Skeletal muscle satellite cell (primary cell): ENCODE measurements around the gene L1CAM.

ENCODE experiments used
- H3K27me3 ChIP-seq: 2 replicates; pipeline ENCODE4 v1.7.0; 2013; ENCODE audit warnings: low read length; ENCODE audit not compliant: control insufficient read depth, insufficient read depth
- H3K36me3 ChIP-seq: 2 replicates; pipeline ENCODE4 v1.7.0; 2013; ENCODE audit warnings: mild to moderate bottlenecking, control low read depth, low read length; ENCODE audit not compliant: insufficient read depth
- H3K4me1 ChIP-seq: 2 replicates; pipeline ENCODE4 v1.7.0; 2013; ENCODE audit warnings: low read length; ENCODE audit not compliant: control insufficient read depth, insufficient read depth
- H3K4me2 ChIP-seq: 2 replicates; pipeline ENCODE4 v1.7.0; 2013; ENCODE audit warnings: mild to moderate bottlenecking, low read length
- H3K4me3 ChIP-seq: 2 replicates; pipeline ENCODE4 v1.7.0; 2013; ENCODE audit warnings: low read length
- H3K9ac ChIP-seq: 2 replicates; pipeline ENCODE4 v1.7.0; 2013; ENCODE audit warnings: mild to moderate bottlenecking, low read depth, low read length, moderate library complexity
- H3K9me3 ChIP-seq: replicated peaks from 2 replicates; pipeline ENCODE4 v1.7.0; 2013; ENCODE audit warnings: mild to moderate bottlenecking, control low read depth, low read length

The L1CAM gene

GRCh38 chrX:153929576-153929975, 43.6 kb upstream of the L1CAM start:
- H3K27me3 ChIP-seq = no peaks in the 10 kb centered on the region
- H3K9me3 ChIP-seq = no peaks in the 10 kb centered on the region
- H3K4me3 ChIP-seq = no peak overlapping the region
- H3K9ac ChIP-seq = no peak overlapping the region
- H3K4me2 ChIP-seq = no peak overlapping the region
- H3K36me3 ChIP-seq = peaks cover 34% of the 10 kb centered on the region
- H3K4me1 ChIP-seq = peaks cover 37% of the 10 kb centered on the region

GRCh38 chrX:153928846-153929245, 42.9 kb upstream of the L1CAM start:
- Histone ChIP-seq H3K4me2 (peak overlapping the region; percentile 83), H3K4me1 (peaks cover 35% of the 10 kb centered on the region), H3K36me3 (peaks cover 34% of the 10 kb centered on the region), H3K27me3 (no peaks in the 10 kb centered on the region), H3K4me3 (no peak overlapping the region), H3K9ac (no peak overlapping the region), H3K9me3 (no peaks in the 10 kb centered on the region)

- Histone ChIP-seq H3K4me1 (peaks cover 33% of the 10 kb centered on the region), H3K9me3 (no peaks in the 10 kb centered on the region), H3K4me3 (peak overlapping the region; percentile 74), H3K36me3 (peaks cover 34% of the 10 kb centered on the region), H3K27me3 (no peaks in the 10 kb centered on the region), H3K4me2 (peak overlapping the region; percentile 83), H3K9ac (peak overlapping the region; percentile 85)
Observed at GRCh38 chrX:153927922-153928760, 42.2 kb upstream of the L1CAM start.

- Histone ChIP-seq H3K36me3 (peaks cover 34% of the 10 kb centered on the region), H3K27me3 (no peaks in the 10 kb centered on the region), H3K4me3 (peak overlapping the region; percentile 74), H3K9ac (peak overlapping the region; percentile 85), H3K9me3 (no peaks in the 10 kb centered on the region), H3K4me1 (peaks cover 35% of the 10 kb centered on the region), H3K4me2 (peak overlapping the region; percentile 83)
Observed at GRCh38 chrX:153927672-153927921, 41.6 kb upstream of the L1CAM start.

GRCh38 chrX:153926858-153927671, 41.1 kb upstream of the L1CAM start:
- peak overlapping the region; percentile 83 for H3K4me2 ChIP-seq
- H3K9ac ChIP-seq = peak overlapping the region; percentile 85
- H3K4me3 ChIP-seq = peak overlapping the region; percentile 74
- no peaks in the 10 kb centered on the region for H3K9me3 ChIP-seq
- H3K4me1 ChIP-seq = peaks cover 37% of the 10 kb centered on the region
- no peaks in the 10 kb centered on the region for H3K27me3 ChIP-seq
- peaks cover 29% of the 10 kb centered on the region for H3K36me3 ChIP-seq

- Histone ChIP-seq H3K4me2 (peak overlapping the region; percentile 83), H3K9me3 (no peaks in the 10 kb centered on the region), H3K36me3 (peaks cover 24% of the 10 kb centered on the region), H3K9ac (peak overlapping the region; percentile 85), H3K4me1 (peaks cover 43% of the 10 kb centered on the region), H3K4me3 (peak overlapping the region; percentile 74), H3K27me3 (no peaks in the 10 kb centered on the region)
Observed at GRCh38 chrX:153926552-153926857, 40.5 kb upstream of the L1CAM start.

GRCh38 chrX:153925739-153926551, 40.0 kb upstream of the L1CAM start, which contains the start of gene ARHGAP4:
Gene ARHGAP4, minus strand, starts transcription at chrX:153926264. Its CDS starts 62 bp downstream, at chrX:153926202.
- Histone ChIP-seq H3K4me3 (peak within 1 kb of the TSS; percentile 74), H3K9ac (peak within 1 kb of the TSS; percentile 85), H3K36me3 (peaks cover 18% of the 10 kb centered on the region), H3K27me3 (no peaks in the 10 kb centered on the region), H3K4me2 (peak within 1 kb of the TSS; percentile 83), H3K9me3 (no peaks in the 10 kb centered on the region), H3K4me1 (peaks cover 48% of the 10 kb centered on the region)

GRCh38 chrX:153925387-153925738, 39.4 kb upstream of the L1CAM start:
- peaks cover 49% of the 10 kb centered on the region for H3K4me1 ChIP-seq

GRCh38 chrX:153924149-153924861, 38.3 kb upstream of the L1CAM start:
- H3K4me2 ChIP-seq = no peak overlapping the region
- peaks cover 1% of the 10 kb centered on the region for H3K27me3 ChIP-seq
- no peaks in the 10 kb centered on the region for H3K9me3 ChIP-seq
- H3K4me3 ChIP-seq = no peak overlapping the region
- peaks cover 48% of the 10 kb centered on the region for H3K4me1 ChIP-seq
- H3K36me3 ChIP-seq = peaks cover 3% of the 10 kb centered on the region
- H3K9ac ChIP-seq = no peak overlapping the region

More at GRCh38 chrX:153925387-153925738, 39.4 kb upstream of the L1CAM start:
- Histone ChIP-seq H3K9me3 (no peaks in the 10 kb centered on the region), H3K4me2 (no peak overlapping the region), H3K9ac (no peak overlapping the region), H3K27me3 (no peaks in the 10 kb centered on the region), H3K36me3 (peaks cover 14% of the 10 kb centered on the region), H3K4me3 (no peak overlapping the region)

GRCh38 chrX:153922932-153923857, 37.2 kb upstream of the L1CAM start:
- Histone ChIP-seq H3K9me3 (no peaks in the 10 kb centered on the region), H3K4me2 (peak overlapping the region; percentile 38), H3K4me1 (peaks cover 40% of the 10 kb centered on the region), H3K9ac (no peak overlapping the region), H3K4me3 (no peak overlapping the region), H3K36me3 (no peaks in the 10 kb centered on the region), H3K27me3 (peaks cover 3% of the 10 kb centered on the region)
